ENCODE measurements around the gene STPG2. TPM values are rescaled to one million over a fixed set of nuclear protein-coding genes. Genes with fewer than 3 reads are reported as not detected.

STPG2 gene
- total RNA-seq, 5 donors from 2014 or later (not counting 1 experiment from before 2014, with no cell fraction given): 0.19 to 0.35 (median 0.26) TPM; not detected in 2

DNA sequence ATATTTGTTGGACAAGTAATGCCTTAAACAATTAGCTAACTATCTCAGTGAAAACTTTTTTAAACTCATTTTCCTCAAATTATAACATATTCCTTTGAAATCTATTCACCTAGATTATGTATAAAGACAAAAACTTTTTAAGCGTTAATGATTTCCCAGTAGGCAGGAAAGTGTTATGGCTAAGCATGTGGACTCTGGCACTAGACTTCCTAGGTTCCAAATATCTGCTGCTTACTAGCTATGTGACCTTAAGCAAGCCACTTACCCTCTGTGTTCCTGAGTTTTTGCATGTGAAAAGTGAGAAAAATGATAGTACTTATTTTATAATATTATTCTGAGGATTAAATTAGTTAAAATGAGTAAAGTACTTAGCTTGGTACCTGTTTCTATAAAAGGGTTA lies 301.8 kb downstream of the STPG2 start:
- DNase-seq: no peak
- H3K36me3 Mint-ChIP-seq: no peaks in the 10 kb centered on the region
- no peaks in the 10 kb centered on the region for H3K27me3 Mint-ChIP-seq
- WGBS (ENCODE audit: insufficient coverage): 100% methylated on average over 1 of the region's 1 CpG
- no peak overlapping the region for H3K4me3 ChIP-seq (ENCODE audit: control insufficient read depth in 1 of 2, extremely low read depth in 1 of 2, low read length in 1 of 2)
- H3K4me1 ChIP-seq (ENCODE audit: control insufficient read depth in 1 of 2, extremely low read depth in 1 of 2, insufficient read depth in 2 of 2, low read length in 2 of 2): no peaks in the 10 kb centered on the region
- no peak overlapping the region for H3K4me3 Mint-ChIP-seq
- CTCF ChIA-PET: no interaction called here
- POLR2A ChIA-PET: interaction anchor here in 1 of 2 donors (0.6 kb wide), 1 partner anchor 1437 kb away, joined by 4 read pairs; no protein-coding TSS in a partner anchor
- no peaks in the 10 kb centered on the region for H3K36me3 ChIP-seq (ENCODE audit: control insufficient read depth in 2 of 2, extremely low read depth in 1 of 2, insufficient read depth in 1 of 2, low read length in 1 of 2)
- no peak for ATAC-seq (replicated peaks in 1 of 4)
- no peaks in the 10 kb centered on the region for H3K4me1 Mint-ChIP-seq
- no peaks in the 10 kb centered on the region for H3K27me3 ChIP-seq (replicated peaks in 1 of 2; ENCODE audit: control insufficient read depth in 2 of 2, extremely low read depth in 1 of 2, insufficient read depth in 2 of 2, low read length in 1 of 2)
- peaks cover 0 to 12% (median 4%) of the 10 kb centered on the region in 3 donors for H3K9me3 Mint-ChIP-seq
- H3K27ac Mint-ChIP-seq: no peak overlapping the region
- H3K27ac ChIP-seq (ENCODE audit: low read length): no peak overlapping the region
- no peaks in the 10 kb centered on the region for H3K9me3 ChIP-seq

GRCh38 chr4:97836662-97837061 lies 306.6 kb downstream of the STPG2 start:
- H3K27ac ChIP-seq (ENCODE audit: low read length): no peak overlapping the region
- DNase-seq (no peak), ATAC-seq (replicated peaks in 1 of 4) (no peak)
- Mint-ChIP-seq H3K4me1 (no peaks in the 10 kb centered on the region), H3K27ac (no peak overlapping the region), H3K36me3 (no peaks in the 10 kb centered on the region), H3K9me3 (peaks cover 2 to 33% (median 4%) of the 10 kb centered on the region in 3 donors), H3K4me3 (no peak overlapping the region), H3K27me3 (no peaks in the 10 kb centered on the region)
- no peaks in the 10 kb centered on the region for H3K4me1 ChIP-seq (ENCODE audit: control insufficient read depth in 1 of 2, extremely low read depth in 1 of 2, insufficient read depth in 2 of 2, low read length in 2 of 2)
- CTCF ChIA-PET: no interaction called here
- POLR2A ChIA-PET: no interaction called here
- no peaks in the 10 kb centered on the region for H3K9me3 ChIP-seq
- H3K4me3 ChIP-seq (ENCODE audit: control insufficient read depth in 1 of 2, extremely low read depth in 1 of 2, low read length in 1 of 2): no peak overlapping the region
- no peaks in the 10 kb centered on the region for H3K36me3 ChIP-seq (ENCODE audit: control insufficient read depth in 2 of 2, extremely low read depth in 1 of 2, insufficient read depth in 1 of 2, low read length in 1 of 2)
- H3K27me3 ChIP-seq (replicated peaks in 1 of 2; ENCODE audit: control insufficient read depth in 2 of 2, extremely low read depth in 1 of 2, insufficient read depth in 2 of 2, low read length in 1 of 2): no peaks in the 10 kb centered on the region

DNA sequence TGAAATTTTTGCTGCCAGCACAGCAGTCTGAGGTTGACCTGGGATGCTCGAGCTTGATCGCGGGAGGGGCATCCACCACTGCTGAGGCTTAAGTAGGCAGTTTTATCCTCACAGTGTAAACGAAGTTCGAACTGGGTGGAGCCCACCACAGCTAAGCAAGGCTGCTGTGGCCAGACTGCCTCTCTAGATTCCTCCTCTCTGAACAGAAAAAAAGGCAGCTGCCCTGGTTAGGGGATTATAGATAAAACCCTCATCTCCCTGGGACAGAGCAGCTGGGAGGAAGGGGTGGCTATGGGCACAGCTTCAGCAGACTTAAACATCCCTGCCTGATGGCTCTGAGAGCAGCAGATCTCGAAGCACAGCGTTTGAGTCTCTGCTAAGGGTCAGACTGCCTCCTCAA lies 314.6 kb downstream of the STPG2 start:
- H3K36me3 ChIP-seq (ENCODE audit: control insufficient read depth in 2 of 2, extremely low read depth in 1 of 2, insufficient read depth in 1 of 2, low read length in 1 of 2): no peaks in the 10 kb centered on the region
- ChIA-PET POLR2A (no interaction called here), CTCF (no interaction called here)
- H3K27me3 ChIP-seq (replicated peaks in 1 of 2; ENCODE audit: control insufficient read depth in 2 of 2, extremely low read depth in 1 of 2, insufficient read depth in 2 of 2, low read length in 1 of 2): peaks cover 0 to 3% of the 10 kb centered on the region in 2 experiments
- no peak overlapping the region for H3K27ac Mint-ChIP-seq
- H3K4me1 Mint-ChIP-seq: no peaks in the 10 kb centered on the region
- DNase-seq (no peak), ATAC-seq (replicated peaks in 1 of 4) (no peak)
- no peaks in the 10 kb centered on the region for H3K4me1 ChIP-seq (ENCODE audit: control insufficient read depth in 1 of 2, extremely low read depth in 1 of 2, insufficient read depth in 2 of 2, low read length in 2 of 2)
- H3K9me3 Mint-ChIP-seq: peaks cover 10 to 26% (median 15%) of the 10 kb centered on the region in 3 donors
- WGBS (ENCODE audit: insufficient coverage): 87% methylated on average over 5 of the region's 7 CpGs
- H3K9me3 ChIP-seq: no peaks in the 10 kb centered on the region
- H3K4me3 Mint-ChIP-seq: no peak overlapping the region
- no peak overlapping the region for H3K27ac ChIP-seq (ENCODE audit: low read length)
- H3K27me3 Mint-ChIP-seq: no peaks in the 10 kb centered on the region
- no peaks in the 10 kb centered on the region for H3K36me3 Mint-ChIP-seq
- no peak overlapping the region for H3K4me3 ChIP-seq (ENCODE audit: control insufficient read depth in 1 of 2, extremely low read depth in 1 of 2, low read length in 1 of 2)

- H3K4me3 Mint-ChIP-seq: no peak overlapping the region
- H3K4me1 Mint-ChIP-seq: no peaks in the 10 kb centered on the region
- Histone ChIP-seq H3K27ac (ENCODE audit: low read length) (no peak overlapping the region), H3K9me3 (no peaks in the 10 kb centered on the region), H3K4me1 (ENCODE audit: control insufficient read depth in 1 of 2, extremely low read depth in 1 of 2, insufficient read depth in 2 of 2, low read length in 2 of 2) (no peaks in the 10 kb centered on the region), H3K36me3 (ENCODE audit: control insufficient read depth in 2 of 2, extremely low read depth in 1 of 2, insufficient read depth in 1 of 2, low read length in 1 of 2) (no peaks in the 10 kb centered on the region), H3K27me3 (replicated peaks in 1 of 2; ENCODE audit: control insufficient read depth in 2 of 2, extremely low read depth in 1 of 2, insufficient read depth in 2 of 2, low read length in 1 of 2) (no peaks in the 10 kb centered on the region), H3K4me3 (ENCODE audit: control insufficient read depth in 1 of 2, extremely low read depth in 1 of 2, low read length in 1 of 2) (no peak overlapping the region)
- no peak for DNase-seq
- H3K36me3 Mint-ChIP-seq: no peaks in the 10 kb centered on the region
- H3K27ac Mint-ChIP-seq: no peak overlapping the region
- no peaks in the 10 kb centered on the region for H3K27me3 Mint-ChIP-seq
- ATAC-seq (replicated peaks in 1 of 4): no peak
- ChIA-PET POLR2A (no interaction called here), CTCF (no interaction called here)
- H3K9me3 Mint-ChIP-seq: peaks cover 4 to 10% (median 10%) of the 10 kb centered on the region in 3 donors
- no CpG with 5 or more reads among the region's 1 CpG for WGBS (ENCODE audit: insufficient coverage)
Measured at GRCh38 chr4:97819294-97819693, 324.0 kb downstream of the STPG2 start.

DNA sequence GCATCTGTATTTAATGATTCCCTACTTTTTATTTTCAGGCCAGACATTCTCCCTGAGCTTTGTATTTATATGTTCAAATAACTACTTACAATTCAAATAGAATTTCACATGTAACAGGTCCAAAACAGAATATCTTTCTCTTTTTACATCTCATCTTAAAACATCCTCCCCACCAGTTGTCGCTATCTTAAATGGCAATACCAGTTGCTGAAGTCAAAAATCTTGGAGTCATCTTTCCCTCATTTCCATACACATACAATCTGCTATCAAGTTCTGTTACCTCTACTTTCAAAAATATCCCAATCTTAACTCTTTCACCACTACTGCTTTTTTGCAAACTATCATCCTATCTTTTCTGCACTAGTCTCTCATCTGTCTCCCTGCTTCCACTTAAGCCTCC lies 330.5 kb downstream of the STPG2 start:
- Histone ChIP-seq H3K27ac (ENCODE audit: low read length) (no peak overlapping the region), H3K4me1 (ENCODE audit: control insufficient read depth in 1 of 2, extremely low read depth in 1 of 2, insufficient read depth in 2 of 2, low read length in 2 of 2) (no peaks in the 10 kb centered on the region), H3K27me3 (replicated peaks in 1 of 2; ENCODE audit: control insufficient read depth in 2 of 2, extremely low read depth in 1 of 2, insufficient read depth in 2 of 2, low read length in 1 of 2) (no peaks in the 10 kb centered on the region), H3K36me3 (ENCODE audit: control insufficient read depth in 2 of 2, extremely low read depth in 1 of 2, insufficient read depth in 1 of 2, low read length in 1 of 2) (no peaks in the 10 kb centered on the region), H3K9me3 (no peaks in the 10 kb centered on the region), H3K4me3 (ENCODE audit: control insufficient read depth in 1 of 2, extremely low read depth in 1 of 2, low read length in 1 of 2) (no peak overlapping the region)
- whole genome bisulfite sequencing (ENCODE audit: insufficient coverage): 100% methylated on average over 1 of the region's 1 CpG
- Mint-ChIP-seq H3K27ac (no peak overlapping the region), H3K9me3 (peaks cover 0 to 10% (median 2%) of the 10 kb centered on the region in 3 donors), H3K4me1 (no peaks in the 10 kb centered on the region), H3K4me3 (no peak overlapping the region), H3K27me3 (no peaks in the 10 kb centered on the region), H3K36me3 (no peaks in the 10 kb centered on the region)
- no peak for DNase-seq
- CTCF ChIA-PET: interaction anchor here in 1 of 2 donors (0.6 kb wide), 1 partner anchor 14 kb away, joined by 3 read pairs; no protein-coding TSS in a partner anchor
- no peak for ATAC-seq (replicated peaks in 1 of 4)
- POLR2A ChIA-PET: no interaction called here

GRCh38 chr4:97786306-97786920 lies 356.9 kb downstream of the STPG2 start:
- Histone ChIP-seq H3K4me1 (ENCODE audit: control insufficient read depth in 1 of 2, extremely low read depth in 1 of 2, insufficient read depth in 2 of 2, low read length in 2 of 2) (no peaks in the 10 kb centered on the region), H3K27me3 (replicated peaks in 1 of 2; ENCODE audit: control insufficient read depth in 2 of 2, extremely low read depth in 1 of 2, insufficient read depth in 2 of 2, low read length in 1 of 2) (no peaks in the 10 kb centered on the region), H3K36me3 (ENCODE audit: control insufficient read depth in 2 of 2, extremely low read depth in 1 of 2, insufficient read depth in 1 of 2, low read length in 1 of 2) (no peaks in the 10 kb centered on the region), H3K4me3 (ENCODE audit: control insufficient read depth in 1 of 2, extremely low read depth in 1 of 2, low read length in 1 of 2) (no peak overlapping the region), H3K27ac (ENCODE audit: low read length) (no peak overlapping the region), H3K9me3 (no peaks in the 10 kb centered on the region)
- H3K4me3 Mint-ChIP-seq: no peak overlapping the region
- H3K4me1 Mint-ChIP-seq: no peaks in the 10 kb centered on the region
- no peak overlapping the region for H3K27ac Mint-ChIP-seq
- ATAC-seq (replicated peaks in 1 of 4): no peak
- H3K9me3 Mint-ChIP-seq: peaks cover 12 to 14% (median 13%) of the 10 kb centered on the region in 3 donors
- H3K27me3 Mint-ChIP-seq: no peaks in the 10 kb centered on the region
- no CpG with 5 or more reads among the region's 3 CpGs for WGBS (ENCODE audit: insufficient coverage)
- no peak for DNase-seq
- H3K36me3 Mint-ChIP-seq: no peaks in the 10 kb centered on the region
- POLR2A ChIA-PET: no interaction called here
- CTCF ChIA-PET: no interaction called here

- H3K9me3 ChIP-seq: no peaks in the 10 kb centered on the region
- H3K4me1 Mint-ChIP-seq: no peaks in the 10 kb centered on the region
- CTCF ChIA-PET: no interaction called here
- no peaks in the 10 kb centered on the region for H3K36me3 Mint-ChIP-seq
- peaks cover 1 to 8% (median 6%) of the 10 kb centered on the region in 3 donors for H3K9me3 Mint-ChIP-seq
- no peaks in the 10 kb centered on the region for H3K27me3 ChIP-seq (replicated peaks in 1 of 2; ENCODE audit: control insufficient read depth in 2 of 2, extremely low read depth in 1 of 2, insufficient read depth in 2 of 2, low read length in 1 of 2)
- no peak overlapping the region for H3K27ac ChIP-seq (ENCODE audit: low read length)
- no peaks in the 10 kb centered on the region for H3K36me3 ChIP-seq (ENCODE audit: control insufficient read depth in 2 of 2, extremely low read depth in 1 of 2, insufficient read depth in 1 of 2, low read length in 1 of 2)
- H3K27me3 Mint-ChIP-seq: no peaks in the 10 kb centered on the region
- DNase-seq (no peak), ATAC-seq (replicated peaks in 1 of 4) (no peak)
- no peak overlapping the region for H3K4me3 ChIP-seq (ENCODE audit: control insufficient read depth in 1 of 2, extremely low read depth in 1 of 2, low read length in 1 of 2)
- no peak overlapping the region for H3K4me3 Mint-ChIP-seq
- no peaks in the 10 kb centered on the region for H3K4me1 ChIP-seq (ENCODE audit: control insufficient read depth in 1 of 2, extremely low read depth in 1 of 2, insufficient read depth in 2 of 2, low read length in 2 of 2)
- 98% methylated on average over 9 of the region's 10 CpGs for WGBS (ENCODE audit: insufficient coverage)
- POLR2A ChIA-PET: no interaction called here
- H3K27ac Mint-ChIP-seq: no peak overlapping the region
Measured at GRCh38 chr4:97778174-97778573, 365.1 kb downstream of the STPG2 start.

Measured in T-cell (primary cell).